ENCODE measurements around the gene CLRN1.

CLRN1 gene

GRCh38 chr3:150890295-150890694, 82.2 kb downstream of the CLRN1 start:
- Histone ChIP-seq H3K9me2 (replicated peaks; ENCODE audit: insufficient read depth, low read length) (no peaks in the 10 kb centered on the region), H3F3A (ENCODE audit: insufficient read depth) (no peaks in the 10 kb centered on the region), H3K4me2 (ENCODE audit: low read depth, low read length, poor library complexity, severe bottlenecking) (no peak overlapping the region), H3K4me3 (ENCODE audit: insufficient read depth, low read length, poor library complexity, severe bottlenecking) (no peak overlapping the region), H3K9ac (ENCODE audit: low read length) (no peak overlapping the region), H3K79me2 (ENCODE audit: insufficient read depth, low read length) (no peaks in the 10 kb centered on the region), H3K27ac (ENCODE audit: low read depth, low read length) (no peak overlapping the region), H3K36me3 (ENCODE audit: low read length) (no peaks in the 10 kb centered on the region), H2AFZ (ENCODE audit: low read depth, low read length, severe bottlenecking) (no peak overlapping the region), H3K9me3 (ENCODE audit: insufficient read depth, low read length) (no peaks in the 10 kb centered on the region), H4K20me1 (ENCODE audit: low read depth, low read length) (no peaks in the 10 kb centered on the region), H3K27me3 (ENCODE audit: low read length) (no peaks in the 10 kb centered on the region)
- TF ChIP-seq CTCF (IDR thresholded peaks at IDR 0.05; ENCODE audit: insufficient read depth, low read length, poor library complexity, severe bottlenecking) (no peak), EZH2phosphoT487 (conservative IDR thresholded peaks at IDR 0.05; ENCODE audit: low read length) (no peak)

- no peaks in the 10 kb centered on the region for H3K36me3 ChIP-seq (ENCODE audit: low read length)
- H3K4me3 ChIP-seq (ENCODE audit: insufficient read depth, low read length, poor library complexity, severe bottlenecking), result no peak overlapping the region
- no peak overlapping the region for H3K4me2 ChIP-seq (ENCODE audit: low read depth, low read length, poor library complexity, severe bottlenecking)
- no peaks in the 10 kb centered on the region for H3K9me2 ChIP-seq (replicated peaks; ENCODE audit: insufficient read depth, low read length)
- H3K27me3 ChIP-seq (ENCODE audit: low read length), result no peaks in the 10 kb centered on the region
- H3K79me2 ChIP-seq (ENCODE audit: insufficient read depth, low read length), result no peaks in the 10 kb centered on the region
- H4K20me1 ChIP-seq (ENCODE audit: low read depth, low read length), result no peaks in the 10 kb centered on the region
- no peak overlapping the region for H3K27ac ChIP-seq (ENCODE audit: low read depth, low read length)
- no peaks in the 10 kb centered on the region for H3F3A ChIP-seq (ENCODE audit: insufficient read depth)
- TF ChIP-seq EZH2phosphoT487 (conservative IDR thresholded peaks at IDR 0.05; ENCODE audit: low read length), result no peak
- no peak for TF ChIP-seq CTCF (IDR thresholded peaks at IDR 0.05; ENCODE audit: insufficient read depth, low read length, poor library complexity, severe bottlenecking)
- H3K9ac ChIP-seq (ENCODE audit: low read length), result no peak overlapping the region
- no peaks in the 10 kb centered on the region for H3K9me3 ChIP-seq (ENCODE audit: insufficient read depth, low read length)
- no peak overlapping the region for H2AFZ ChIP-seq (ENCODE audit: low read depth, low read length, severe bottlenecking)
These were observed 83.4 kb downstream of the CLRN1 start for GRCh38 chr3:150889106-150889505.

GRCh38 chr3:150887031-150887430, 85.5 kb downstream of the CLRN1 start:
- no peaks in the 10 kb centered on the region for H3K9me2 ChIP-seq (replicated peaks; ENCODE audit: insufficient read depth, low read length)
- no peak overlapping the region for H3K4me2 ChIP-seq (ENCODE audit: low read depth, low read length, poor library complexity, severe bottlenecking)
- no peaks in the 10 kb centered on the region for H3K36me3 ChIP-seq (ENCODE audit: low read length)
- no peaks in the 10 kb centered on the region for H4K20me1 ChIP-seq (ENCODE audit: low read depth, low read length)
- no peaks in the 10 kb centered on the region for H3K9me3 ChIP-seq (ENCODE audit: insufficient read depth, low read length)
- H3K27ac ChIP-seq (ENCODE audit: low read depth, low read length), result no peak overlapping the region
- H3K4me3 ChIP-seq (ENCODE audit: insufficient read depth, low read length, poor library complexity, severe bottlenecking), result no peak overlapping the region
- no peaks in the 10 kb centered on the region for H3K79me2 ChIP-seq (ENCODE audit: insufficient read depth, low read length)
- no peak overlapping the region for H3K9ac ChIP-seq (ENCODE audit: low read length)
- no peaks in the 10 kb centered on the region for H3F3A ChIP-seq (ENCODE audit: insufficient read depth)
- no peak overlapping the region for H2AFZ ChIP-seq (ENCODE audit: low read depth, low read length, severe bottlenecking)
- no peaks in the 10 kb centered on the region for H3K27me3 ChIP-seq (ENCODE audit: low read length)
- TF ChIP-seq CTCF (IDR thresholded peaks at IDR 0.05; ENCODE audit: insufficient read depth, low read length, poor library complexity, severe bottlenecking) (no peak), EZH2phosphoT487 (conservative IDR thresholded peaks at IDR 0.05; ENCODE audit: low read length) (no peak)

All from SU-DHL-6 (cell line).